Measurements from ENCODE around the gene UCK1. TPM values are rescaled to one million over a fixed set of nuclear protein-coding genes. Genes with fewer than 3 reads are reported as not detected.
"Not testable (repeated sequence)": the region's sequence is repeated elsewhere in the genome, so short reads cannot be mapped to it uniquely, and the experiment has no call there.

The UCK1 gene
- total and polyA plus RNA-seq, 2 of the 4 experiments (the other 2 are of a cell fraction): 17.9 to 21.4 TPM

GRCh38 chr9:131516100-131516499 lies 15.0 kb downstream of the UCK1 start:
- intact Hi-C loops (cut with micrococcal nuclease): no loop called here
- no peak for DNase-seq
- Histone ChIP-seq H3K27me3 (ENCODE audit: control insufficient read depth, insufficient read depth, low read length) (no peaks in the 10 kb centered on the region), H2BK120ac (ENCODE audit: low read depth, low read length) (no peak overlapping the region), H3K23ac (ENCODE audit: low read depth, low read length) (no peak overlapping the region), H3K9ac (ENCODE audit: low read depth, low read length) (no peak overlapping the region), H3K79me1 (ENCODE audit: low read depth in 1 of 2, low read length in 2 of 2) (no peaks in the 10 kb centered on the region), H3K27ac (ENCODE audit: insufficient read depth, low read length) (no peak overlapping the region), H4K8ac (ENCODE audit: low read depth in 2 of 2, low read length in 2 of 2) (no peak overlapping the region), H4K91ac (ENCODE audit: insufficient read depth, low read depth, low read length) (no peak overlapping the region), H2BK5ac (ENCODE audit: low read depth, low read length, poor library complexity, severe bottlenecking) (no peak overlapping the region), H4K20me1 (ENCODE audit: insufficient read depth, low read length) (no peaks in the 10 kb centered on the region), H2AK5ac (ENCODE audit: low read depth, low read length) (no peak overlapping the region), H3K56ac (ENCODE audit: extremely low read depth, insufficient read depth, low read length) (no peak overlapping the region), H3K4me1 (ENCODE audit: control insufficient read depth, insufficient read depth, low read length) (no peaks in the 10 kb centered on the region), H3K9me3 (ENCODE audit: control insufficient read depth, insufficient read depth, low read length) (no peaks in the 10 kb centered on the region), H2BK15ac (ENCODE audit: low read depth, low read length) (no peak overlapping the region), H2BK20ac (ENCODE audit: low read depth, low read length) (no peak overlapping the region), H3K4me2 (ENCODE audit: low read depth, low read length) (no peak overlapping the region), H2AK9ac (replicated peaks; ENCODE audit: low read depth, low read length, poor library complexity) (no peak overlapping the region), H3K9me1 (ENCODE audit: insufficient read depth, low read length) (no peaks in the 10 kb centered on the region), H3K4me3 (ENCODE audit: insufficient read depth, low read depth, low read length) (no peak overlapping the region), H3K14ac (replicated peaks; ENCODE audit: low read depth, low read length) (no peak overlapping the region), H3K36me3 (ENCODE audit: control insufficient read depth, insufficient read depth, low read length) (peaks cover 81% of the 10 kb centered on the region), H3K18ac (ENCODE audit: low read depth, low read length) (no peak overlapping the region), H2AFZ (replicated peaks; ENCODE audit: low read length, poor library complexity) (no peak overlapping the region), H3K4ac (ENCODE audit: low read depth, low read length) (no peak overlapping the region), H4K5ac (ENCODE audit: low read depth, low read length) (no peak overlapping the region)
- ChIA-PET CTCF (no interaction called here), POLR2A (ENCODE audit: unreplicated experiment) (no interaction called here)
- no peak for ATAC-seq (ENCODE audit: low read depth)
- no TSS peak for BruUV-seq (replicated peaks)
- in situ Hi-C loops (cut with MboI; ENCODE audit: low sequenced_read_pairs): no loop called here
- TF ChIP-seq BHLHE40 (IDR thresholded peaks at IDR 0.05; ENCODE audit: low read depth, low read length) (no peak), USF2 (IDR thresholded peaks at IDR 0.05; ENCODE audit: low read depth, low read length) (no peak), CHD1 (IDR thresholded peaks at IDR 0.05; ENCODE audit: low read depth, low read length) (no peak), NFE2L2 (IDR thresholded peaks at IDR 0.05; ENCODE audit: low read depth, low read length) (no peak), MXI1 (IDR thresholded peaks at IDR 0.05; ENCODE audit: borderline replicate concordance, low read depth, low read length) (no peak), FOS (IDR thresholded peaks at IDR 0.05; ENCODE audit: low read depth, low read length) (no peak)
- 94% methylated on average over 9 of the region's 15 CpGs; no CpG with 5 or more reads in 1 of the 2 experiments for WGBS, 2 experiments (ENCODE audit: extremely low coverage in 2 of 2, insufficient read length in 1 of 2)
- dilution Hi-C loops (cut with HindIII; ENCODE audit: low sequenced_read_pairs, unreplicated experiment): no loop called here

GRCh38 chr9:131515559-131516031 lies 15.5 kb downstream of the UCK1 start:
- H3K4me3 ChIP-seq (ENCODE audit: insufficient read depth, low read depth, low read length); H4K91ac ChIP-seq (ENCODE audit: insufficient read depth, low read depth, low read length); H3K4ac ChIP-seq (ENCODE audit: low read depth, low read length); H3K9me3 ChIP-seq (ENCODE audit: control insufficient read depth, insufficient read depth, low read length); H2BK20ac ChIP-seq (ENCODE audit: low read depth, low read length); H3K14ac ChIP-seq (replicated peaks; ENCODE audit: low read depth, low read length); H2AK5ac ChIP-seq (ENCODE audit: low read depth, low read length); H3K9ac ChIP-seq (ENCODE audit: low read depth, low read length); H3K23ac ChIP-seq (ENCODE audit: low read depth, low read length); H2BK120ac ChIP-seq (ENCODE audit: low read depth, low read length); H3K27ac ChIP-seq (ENCODE audit: insufficient read depth, low read length); intact Hi-C loops (cut with micrococcal nuclease); H3K18ac ChIP-seq (ENCODE audit: low read depth, low read length); H3K4me1 ChIP-seq (ENCODE audit: control insufficient read depth, insufficient read depth, low read length); BruUV-seq (replicated peaks); CTCF ChIA-PET; ATAC-seq (ENCODE audit: low read depth); H4K5ac ChIP-seq (ENCODE audit: low read depth, low read length); POLR2A ChIA-PET (ENCODE audit: unreplicated experiment); H2BK15ac ChIP-seq (ENCODE audit: low read depth, low read length); H3K9me1 ChIP-seq (ENCODE audit: insufficient read depth, low read length); H4K20me1 ChIP-seq (ENCODE audit: insufficient read depth, low read length); H3K27me3 ChIP-seq (ENCODE audit: control insufficient read depth, insufficient read depth, low read length); H3K79me1 ChIP-seq (ENCODE audit: low read depth in 1 of 2, low read length in 2 of 2); H2BK5ac ChIP-seq (ENCODE audit: low read depth, low read length, poor library complexity, severe bottlenecking); H3K4me2 ChIP-seq (ENCODE audit: low read depth, low read length); DNase-seq; H3K56ac ChIP-seq (ENCODE audit: extremely low read depth, insufficient read depth, low read length); in situ Hi-C loops (cut with MboI; ENCODE audit: low sequenced_read_pairs); H4K8ac ChIP-seq (ENCODE audit: low read depth in 2 of 2, low read length in 2 of 2); H2AK9ac ChIP-seq (replicated peaks; ENCODE audit: low read depth, low read length, poor library complexity); dilution Hi-C loops (cut with HindIII; ENCODE audit: low sequenced_read_pairs, unreplicated experiment): not testable (repeated sequence)
- 100% methylated on average over 8 of the region's 12 CpGs; no CpG with 5 or more reads in 1 of the 2 experiments for WGBS, 2 experiments (ENCODE audit: extremely low coverage in 2 of 2, insufficient read length in 1 of 2)
- Histone ChIP-seq H3K36me3 (ENCODE audit: control insufficient read depth, insufficient read depth, low read length) (peaks cover 83% of the 10 kb centered on the region), H2AFZ (replicated peaks; ENCODE audit: low read length, poor library complexity) (peak overlapping the region; percentile 56)
